T-helper 2 cell treated with Interferon-gamma antibody and Interleukin-4, amounts not matched to agents 100 ng/mL and 5 ng/mL, for 36 hours (primary cell): Measurements from ENCODE around the gene SLC26A3. TPM values are rescaled to one million over a fixed set of nuclear protein-coding genes. Genes with fewer than 3 reads are reported as not detected.

Experiments used
- intact Hi-C: fragments of 100-400 bp; cut with micrococcal nuclease; formaldehyde crosslinking; loops from one replicate; pipeline ENCODE4 v1.15.1; 2023
- total RNA-seq: library from RNA; stranded (reverse); gene quantifications from 2 replicates; pipeline ENCODE4 v1.2.3, GENCODE V29; 2022

The SLC26A3 gene
- total RNA-seq, 1 donor from 2014 or later: not detected

- intact Hi-C loops: loop anchor here (5.0 kb wide), 1 partner anchor 41 kb away; no protein-coding TSS in a partner anchor
Measured at GRCh38 chr7:107816011-107816566, 13.1 kb upstream of the SLC26A3 start.

DNA sequence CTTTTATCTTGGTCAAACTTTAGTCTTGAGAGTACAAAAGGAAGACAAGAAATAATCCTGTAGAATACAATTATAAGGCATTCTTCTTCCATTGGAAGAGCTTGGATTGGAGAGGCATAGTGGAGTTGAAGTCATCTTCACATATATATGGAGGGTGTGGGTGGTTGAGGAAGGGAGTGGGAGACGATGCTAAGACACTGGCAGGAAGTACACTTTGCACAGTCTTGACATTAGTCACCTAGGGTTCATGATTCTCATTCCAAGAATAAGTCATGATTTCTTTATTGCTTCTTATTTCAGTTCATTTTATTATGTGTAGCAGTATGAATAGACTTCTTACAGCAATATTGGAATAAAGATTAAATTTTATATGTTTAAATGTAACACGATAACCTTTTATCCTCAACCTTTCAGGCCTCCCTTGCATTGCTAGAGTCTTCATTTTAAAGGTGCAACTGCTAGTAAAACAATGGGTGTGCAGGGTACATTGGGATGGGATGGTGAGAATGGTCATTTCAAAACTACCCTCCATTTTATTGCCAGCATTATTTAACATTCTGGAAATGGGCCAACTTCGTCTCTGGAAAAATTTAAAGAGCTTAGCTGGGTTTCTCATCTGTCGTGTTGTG, 12.3 kb upstream of the SLC26A3 start:
- intact Hi-C loops: loop anchor here (5.0 kb wide), 1 partner anchor 42 kb away; no protein-coding TSS in a partner anchor

DNA sequence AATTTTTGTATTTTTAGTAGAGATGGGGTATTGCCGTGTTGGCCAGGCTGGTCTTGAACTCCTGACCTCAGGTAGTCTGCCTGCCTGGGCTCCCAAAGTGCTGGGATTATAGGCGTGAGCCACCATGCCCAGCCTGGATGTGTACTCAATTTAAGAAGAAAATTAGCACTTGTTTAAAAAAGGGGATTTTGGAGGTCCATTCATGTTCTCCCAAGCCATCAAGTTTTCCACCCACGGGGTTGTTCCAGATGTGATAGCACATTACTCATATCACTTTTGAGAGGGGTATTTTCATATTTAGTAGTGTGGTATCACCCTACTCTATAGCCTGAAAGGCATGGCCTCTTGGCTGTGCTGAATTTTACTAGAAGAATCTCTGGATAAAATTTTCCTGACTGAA, 10.5 kb upstream of the SLC26A3 start:
- intact Hi-C loops: no loop called here

GRCh38 chr7:107811934-107812333, 8.9 kb upstream of the SLC26A3 start:
- intact Hi-C loops: no loop called here

- intact Hi-C loops: no loop called here
Measured at GRCh38 chr7:107810626-107811025, 7.6 kb upstream of the SLC26A3 start.

- intact Hi-C loops: no loop called here
Measured at GRCh38 chr7:107809179-107809578, 6.2 kb upstream of the SLC26A3 start.

- intact Hi-C loops: no loop called here
Measured at GRCh38 chr7:107799647-107800264, 3.3 kb downstream of the SLC26A3 start.

DNA sequence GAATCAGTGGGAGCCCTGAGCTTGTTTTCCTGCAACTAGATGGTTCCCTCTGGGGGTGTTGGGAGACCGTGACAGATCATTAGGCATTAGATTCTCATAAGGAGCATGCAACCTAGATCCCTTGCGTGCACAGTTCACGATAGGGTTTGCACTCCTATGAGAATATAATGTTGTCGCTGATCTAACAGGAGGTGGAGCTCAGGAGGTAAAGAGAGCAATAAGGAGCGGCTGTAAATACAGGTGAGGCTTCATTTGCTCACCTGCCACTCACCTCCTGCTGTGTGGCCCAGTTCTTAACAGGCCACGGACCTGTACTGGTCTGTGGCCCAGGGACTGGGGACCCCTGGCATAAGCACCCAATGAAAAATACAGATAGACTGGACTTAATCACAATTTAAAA, 10.7 kb downstream of the SLC26A3 start:
- intact Hi-C loops: no loop called here

DNA sequence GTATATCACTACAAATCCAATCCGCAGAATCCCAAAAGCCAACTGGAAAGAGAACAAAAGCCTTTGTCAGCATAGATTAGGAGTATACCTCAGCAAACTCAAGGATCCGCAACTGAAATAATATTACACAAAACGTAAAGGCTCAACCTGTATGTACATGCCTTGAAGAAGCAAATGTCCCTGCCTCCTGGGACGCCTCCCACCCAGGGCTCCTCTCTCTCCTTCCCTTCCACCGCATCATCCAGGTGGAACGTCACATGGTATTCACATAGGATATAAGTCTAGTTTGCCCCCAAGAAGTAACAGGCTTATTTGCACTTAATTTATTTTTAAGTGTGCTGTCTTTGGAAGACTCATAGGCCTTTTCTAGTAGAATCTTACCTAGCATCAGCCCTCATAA, 13.4 kb downstream of the SLC26A3 start:
- intact Hi-C loops: no loop called here

DNA sequence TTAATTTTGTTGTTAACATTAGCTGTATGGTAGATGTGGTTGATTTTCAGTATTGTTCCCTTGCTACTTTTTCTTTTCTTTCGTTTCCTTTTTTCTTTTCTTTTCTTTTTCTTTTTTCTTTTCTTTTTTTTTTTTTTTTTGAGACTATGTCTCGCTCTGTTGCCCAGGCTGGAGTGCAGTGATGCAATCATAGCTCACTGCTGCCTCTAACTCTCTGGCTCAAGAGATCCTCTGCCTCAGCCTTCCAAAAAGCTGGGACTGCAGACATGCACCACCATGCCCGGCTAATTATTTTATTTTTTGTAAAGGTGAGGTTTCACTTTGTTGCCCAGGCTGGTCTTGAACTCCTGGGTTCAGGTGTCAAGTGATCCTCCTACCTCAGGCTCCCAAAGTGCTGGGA, 14.4 kb downstream of the SLC26A3 start:
- intact Hi-C loops: no loop called here

DNA sequence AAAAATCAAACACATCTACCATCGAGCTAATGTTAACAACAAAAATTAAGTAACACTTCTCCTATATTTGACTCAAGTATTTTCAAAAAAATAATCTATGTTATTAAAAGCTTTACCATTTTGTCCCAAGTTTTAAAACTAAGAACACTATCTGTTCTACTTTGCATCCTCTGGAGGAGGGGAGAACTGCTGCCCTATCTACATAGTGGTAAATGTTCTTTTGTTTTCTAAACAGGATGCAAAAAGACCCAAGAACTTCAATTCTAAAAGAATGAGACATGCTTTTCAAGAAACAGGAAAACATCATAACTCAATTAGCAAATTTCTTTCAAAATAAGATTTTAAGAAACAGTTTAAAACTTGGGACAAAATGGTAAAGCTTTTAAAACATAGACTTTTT, 14.8 kb downstream of the SLC26A3 start:
- intact Hi-C loops: no loop called here

- intact Hi-C loops: no loop called here
Measured at GRCh38 chr7:107785926-107786325, 17.1 kb downstream of the SLC26A3 start.

- intact Hi-C loops: no loop called here
Measured at GRCh38 chr7:107785170-107785569, 17.9 kb downstream of the SLC26A3 start.

GRCh38 chr7:107783648-107784047, 19.4 kb downstream of the SLC26A3 start:
- intact Hi-C loops: no loop called here

GRCh38 chr7:107782374-107782773, 20.6 kb downstream of the SLC26A3 start:
- intact Hi-C loops: no loop called here

GRCh38 chr7:107779647-107780099, 23.4 kb downstream of the SLC26A3 start:
- intact Hi-C loops: no loop called here

GRCh38 chr7:107778283-107778682, 24.7 kb downstream of the SLC26A3 start:
- intact Hi-C loops: no loop called here

DNA sequence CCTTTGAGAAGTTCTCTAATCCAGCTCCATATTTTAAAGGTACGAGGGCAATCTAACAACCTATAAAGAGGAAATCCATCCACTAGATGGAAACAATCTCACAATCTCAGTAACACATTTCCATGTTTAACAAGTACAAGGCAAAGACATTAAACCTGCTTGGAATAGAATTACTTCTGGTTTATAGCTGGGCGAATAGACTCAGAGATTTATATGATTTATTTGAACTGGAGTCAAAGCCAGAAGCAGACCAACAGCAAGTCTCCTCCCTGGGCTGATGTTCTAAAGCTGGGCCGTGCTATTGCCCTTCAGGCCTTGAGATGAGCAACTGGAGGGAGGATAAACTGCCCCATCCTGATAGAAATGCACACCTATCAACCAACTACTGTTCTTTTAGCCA, 25.3 kb downstream of the SLC26A3 start:
- intact Hi-C loops: no loop called here

DNA sequence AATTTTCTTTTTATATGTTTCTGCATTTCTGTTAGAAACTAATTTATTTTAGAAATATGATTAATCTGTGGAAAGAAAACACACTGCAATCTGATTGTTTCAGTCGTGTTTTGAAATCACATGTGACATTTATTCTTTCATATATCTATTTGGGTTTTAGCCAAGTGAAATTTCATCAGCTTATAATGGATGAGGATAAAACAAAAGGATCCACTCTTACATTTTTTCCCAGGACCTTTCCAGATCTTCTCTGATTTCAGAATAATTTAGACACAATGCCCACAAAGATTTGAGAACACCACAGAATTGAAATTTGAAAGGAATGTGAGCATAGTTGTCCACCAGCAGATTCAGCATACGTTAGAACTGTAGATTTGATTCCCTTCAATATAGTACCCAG, 30.0 kb downstream of the SLC26A3 start:
- intact Hi-C loops: no loop called here

- intact Hi-C loops: no loop called here
Measured at GRCh38 chr7:107768263-107768662, 34.8 kb downstream of the SLC26A3 start.

DNA sequence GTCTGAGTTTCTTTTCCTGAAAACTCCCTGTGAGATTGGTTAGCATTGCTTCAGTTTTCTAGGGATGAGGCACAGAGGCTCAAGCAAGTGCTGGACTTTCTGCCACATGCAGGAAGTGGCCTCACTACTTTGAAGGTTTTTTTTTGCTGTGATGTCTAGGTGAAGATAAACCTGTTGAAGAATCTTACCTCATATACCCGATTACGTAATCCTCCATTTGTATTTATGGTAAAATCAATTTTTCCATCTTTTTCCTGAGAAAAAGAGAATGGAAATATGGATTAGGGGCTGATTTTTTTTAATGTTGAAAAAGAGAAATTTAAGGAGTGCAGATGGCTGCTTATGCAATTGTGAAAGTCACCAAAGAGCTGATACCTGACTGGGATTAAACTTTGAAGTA, 35.6 kb downstream of the SLC26A3 start:
- intact Hi-C loops: no loop called here

DNA sequence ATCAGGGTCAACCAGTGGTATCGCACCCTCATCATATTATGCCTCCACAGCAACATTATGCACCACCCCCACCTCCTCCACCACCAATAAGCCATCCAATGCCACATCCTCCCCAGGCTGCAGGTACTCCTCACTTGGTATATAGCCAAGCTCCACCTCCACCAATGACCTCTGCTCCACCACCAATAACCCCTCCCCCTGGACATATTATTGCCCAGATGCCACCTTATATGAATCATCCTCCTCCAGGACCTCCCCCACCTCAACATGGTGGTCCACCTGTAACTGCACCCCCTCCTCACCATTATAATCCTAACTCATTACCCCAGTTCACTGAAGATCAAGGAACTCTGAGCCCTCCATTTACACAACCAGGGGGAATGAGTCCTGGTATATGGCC, 44.4 kb downstream of the SLC26A3 start:
- intact Hi-C loops: no loop called here

- intact Hi-C loops: no loop called here
Measured at GRCh38 chr7:107754642-107755041, 48.4 kb downstream of the SLC26A3 start.
